Skin epidermis (tissue), 12 donors: ENCODE data around the gene NUTM2F.
"Not testable (repeated sequence)": the region's sequence is repeated elsewhere in the genome, so short reads cannot be mapped to it uniquely, and the experiment has no call there.

ENCODE experiments used
- H3K27ac ChIP-seq, 21 experiments: fragments of 200-600 bp; sonication (generic) in 11 of 21; one replicate each; pipeline ENCODE4 v1.5.0; 2020; ENCODE audit warnings: mild to moderate bottlenecking in 3 of 21, inconsistent platforms in 2 of 21, moderate library complexity in 2 of 21
- H3K4me3 ChIP-seq, 7 experiments: fragments of 200-600 bp; sonication (generic) in 2 of 7; one replicate each; pipeline ENCODE4 v1.5.0; 2020; ENCODE audit warnings: inconsistent platforms in 2 of 7, mild to moderate bottlenecking in 2 of 7, moderate library complexity in 1 of 7

The NUTM2F gene

GRCh38 chr9:94328544-94328943 lies at the start of gene NUTM2F:
NUTM2F (minus strand) TSS chr9:94328644; CDS start chr9:94328623, 21 bp downstream.
- not testable (repeated sequence) for H3K4me3 ChIP-seq, H3K27ac ChIP-seq

GRCh38 chr9:94375197-94375596 lies 46.8 kb upstream of the NUTM2F start:
- Histone ChIP-seq H3K4me3 (peak overlapping the region; percentile 48 to 64 (median 56)), H3K27ac (peak overlapping the region in 13 of 21 experiments; percentile 42 to 85 (median 77))

GRCh38 chr9:94374176-94375056 lies 46.0 kb upstream of the NUTM2F start:
- peak overlapping the region; percentile 48 to 64 (median 56) for H3K4me3 ChIP-seq
- H3K27ac ChIP-seq: peak overlapping the region in 19 of 21 experiments; percentile 50 to 85 (median 76)

GRCh38 chr9:94373779-94374175 lies 45.3 kb upstream of the NUTM2F start:
- Histone ChIP-seq H3K27ac (peak overlapping the region in 19 of 21 experiments; percentile 24 to 85 (median 63)), H3K4me3 (peak overlapping the region; percentile 48 to 64 (median 56))

GRCh38 chr9:94370266-94370665 lies 41.8 kb upstream of the NUTM2F start:
- not testable (repeated sequence) for H3K27ac ChIP-seq, H3K4me3 ChIP-seq

GRCh38 chr9:94364093-94364614 lies 35.7 kb upstream of the NUTM2F start:
- not testable (repeated sequence) for H3K27ac ChIP-seq, H3K4me3 ChIP-seq

- not testable (repeated sequence) for H3K27ac ChIP-seq, H3K4me3 ChIP-seq
Measured at GRCh38 chr9:94357158-94357557, 28.7 kb upstream of the NUTM2F start.

GRCh38 chr9:94351901-94352723 lies 23.7 kb upstream of the NUTM2F start:
- not testable (repeated sequence) for H3K4me3 ChIP-seq, H3K27ac ChIP-seq

GRCh38 chr9:94348754-94349153 lies 20.3 kb upstream of the NUTM2F start:
- H3K27ac ChIP-seq, H3K4me3 ChIP-seq: not testable (repeated sequence)

GRCh38 chr9:94347451-94347850 lies 19.0 kb upstream of the NUTM2F start:
- not testable (repeated sequence) for H3K27ac ChIP-seq, H3K4me3 ChIP-seq

- H3K27ac ChIP-seq, H3K4me3 ChIP-seq: not testable (repeated sequence)
Measured at GRCh38 chr9:94341703-94342102, 13.3 kb upstream of the NUTM2F start.

- not testable (repeated sequence) for H3K4me3 ChIP-seq, H3K27ac ChIP-seq
Measured at GRCh38 chr9:94340750-94341149, 12.3 kb upstream of the NUTM2F start.

- H3K27ac ChIP-seq, H3K4me3 ChIP-seq: not testable (repeated sequence)
Measured at GRCh38 chr9:94339657-94340056, 11.2 kb upstream of the NUTM2F start.

GRCh38 chr9:94338723-94339122 lies 10.3 kb upstream of the NUTM2F start:
- H3K4me3 ChIP-seq, H3K27ac ChIP-seq: not testable (repeated sequence)

- not testable (repeated sequence) for H3K4me3 ChIP-seq, H3K27ac ChIP-seq
Measured at GRCh38 chr9:94336445-94336844, 8.0 kb upstream of the NUTM2F start.

GRCh38 chr9:94325583-94325982 lies 2.9 kb downstream of the NUTM2F start:
- not testable (repeated sequence) for H3K4me3 ChIP-seq, H3K27ac ChIP-seq

- H3K27ac ChIP-seq, H3K4me3 ChIP-seq: not testable (repeated sequence)
Measured at GRCh38 chr9:94323153-94323798, 5.2 kb downstream of the NUTM2F start.

GRCh38 chr9:94322342-94322940 lies 6.0 kb downstream of the NUTM2F start:
- not testable (repeated sequence) for H3K27ac ChIP-seq, H3K4me3 ChIP-seq

GRCh38 chr9:94317949-94318657 lies 10.3 kb downstream of the NUTM2F start:
- not testable (repeated sequence) for H3K27ac ChIP-seq, H3K4me3 ChIP-seq
